SK-N-SH (cell line): ENCODE measurements around the gene SIDT2. TPM values are rescaled to one million over a fixed set of nuclear protein-coding genes. Genes with fewer than 3 reads are reported as not detected.

Source experiments
- CTCF ChIA-PET: fragments of 300-600, 350-600 bp; formaldehyde crosslinking; extraction: SDS; loops from one replicate; lab custom pipeline; 2021; lab: Yijun Ruan, JAX
- POLR2A ChIA-PET: fragments of 350-600 bp; sonication (Branson Sonifier 250); formaldehyde crosslinking; extraction: SDS; loops from one replicate; lab custom pipeline; 2020; ENCODE audit warnings: antibody characterized with exemption, inconsistent platforms; lab: Yijun Ruan, JAX
- DNase-seq: peaks from one replicate; pipeline ENCODE4 v3.0.0; 2012
- H2AFZ ChIP-seq: fragments of 200-600 bp; sonication (generic); 2 replicates; pipeline ENCODE4 v1.8.1; 2016; ENCODE audit warnings: antibody characterized with exemption, mild to moderate bottlenecking, low read depth
- H3F3A ChIP-seq: fragments of 200-600 bp; sonication (generic); replicated peaks from 2 replicates; pipeline ENCODE3; 2016; ENCODE audit warnings: antibody characterized with exemption, mild to moderate bottlenecking; ENCODE audit not compliant: insufficient read depth
- H3K27ac ChIP-seq, 2 experiments: fragments of 200-500 bp in 1 of 2; fragments of 200-600 bp in 1 of 2; sonication (Bioruptor generic) in 1 of 2; sonication (generic), shearing (Covaris generic) in 1 of 2; 2 replicates each; pipeline versions ENCODE4 v1.5.1 to v1.6.1; 2014 to 2016; ENCODE audit warnings: low read depth in 2 of 2, inconsistent platforms in 1 of 2, low read length in 1 of 2, mild to moderate bottlenecking in 1 of 2, mixed read lengths in 1 of 2
- H3K27me3 ChIP-seq: fragments of 200-600 bp; sonication (generic), shearing (Covaris generic); 2 replicates; pipeline ENCODE4 v1.6.1; 2016; ENCODE audit warnings: mixed run types; ENCODE audit not compliant: insufficient read depth
- H3K36me3 ChIP-seq, 2 experiments: fragments of 200-500 bp in 1 of 2; fragments of 200-600 bp in 1 of 2; sonication (Bioruptor generic) in 1 of 2; sonication (generic) in 1 of 2; replicated peaks in 1 of 2; 2 replicates each; pipeline versions ENCODE3 to v1.5.1; 2014 to 2016; ENCODE audit warnings: low read length in 1 of 2, mild to moderate bottlenecking in 1 of 2; ENCODE audit not compliant: insufficient read depth in 2 of 2, control insufficient read depth in 1 of 2
- H3K4me1 ChIP-seq, 2 experiments: fragments of 200-500 bp in 1 of 2; fragments of 200-600 bp in 1 of 2; sonication (Bioruptor generic) in 1 of 2; sonication (generic), shearing (Covaris generic) in 1 of 2; 2 replicates each; pipeline versions ENCODE4 v1.5.1 to v1.6.1; 2014 to 2016; ENCODE audit warnings: low read depth in 1 of 2, low read length in 1 of 2, mixed run types in 1 of 2; ENCODE audit not compliant: insufficient read depth in 2 of 2, control insufficient read depth in 1 of 2
- H3K4me2 ChIP-seq: fragments of 200-600 bp; sonication (generic), shearing (Covaris generic); 2 replicates; pipeline ENCODE4 v1.6.1; 2017; ENCODE audit warnings: mixed run types
- H3K4me3 ChIP-seq, 2 experiments: fragments of 200-500 bp in 1 of 2; fragments of 200-600 bp in 1 of 2; sonication (Bioruptor generic) in 1 of 2; sonication (generic), shearing (Covaris generic) in 1 of 2; 2 replicates each; pipeline versions ENCODE4 v1.5.1 to v1.8.1; 2014 to 2016; ENCODE audit warnings: low read depth in 2 of 2, inconsistent platforms in 1 of 2, low read length in 1 of 2, mild to moderate bottlenecking in 1 of 2, mixed read lengths in 1 of 2, moderate library complexity in 1 of 2
- H3K79me2 ChIP-seq: fragments of 200-600 bp; sonication (generic); 2 replicates; pipeline ENCODE4 v1.8.1; 2017; ENCODE audit warnings: mild to moderate bottlenecking; ENCODE audit not compliant: insufficient read depth
- H3K9ac ChIP-seq: fragments of 200-600 bp; sonication (generic); 2 replicates; pipeline ENCODE4 v1.6.1; 2017; ENCODE audit warnings: mixed run types
- H3K9me2 ChIP-seq: fragments of 200-600 bp; sonication (generic); 2 replicates; pipeline ENCODE4 v1.6.1; 2017; ENCODE audit warnings: mixed run types
- H3K9me3 ChIP-seq: fragments of 200-600 bp; sonication (generic); 2 replicates; pipeline ENCODE4 v1.6.1; 2017; ENCODE audit warnings: mixed run types, mild to moderate bottlenecking, moderate library complexity
- H4K20me1 ChIP-seq: fragments of 200-600 bp; sonication (generic); 2 replicates; pipeline ENCODE4 v1.6.1; 2017; ENCODE audit warnings: mild to moderate bottlenecking, mixed run types; ENCODE audit not compliant: insufficient read depth
- CHD2 ChIP-seq: fragments of 150-350 bp; IDR thresholded peaks from 2 replicates; pipeline ENCODE4 v1.6.1; 2018; ENCODE audit warnings: low read length; ENCODE audit not compliant: partially characterized antibody
- EP300 ChIP-seq, 2 experiments: IDR thresholded peaks; 2 replicates each; pipeline versions ENCODE4 v1.4.0 to v1.6.1; 2012; ENCODE audit warnings: borderline replicate concordance in 1 of 2, low read depth in 1 of 2, low read length in 1 of 2
- EZH2phosphoT487 ChIP-seq: fragments of 200-600 bp; sonication (generic); IDR thresholded peaks from 2 replicates; pipeline ENCODE4 v1.6.1; 2017; ENCODE audit warnings: low read depth, mixed run types, mild to moderate bottlenecking, antibody characterized with exemption, moderate library complexity, borderline replicate concordance
- FOXJ3 ChIP-seq: sonication (generic); formaldehyde crosslinking; IDR thresholded peaks from 2 replicates; pipeline ENCODE4 v1.5.1; 2020; ENCODE audit warnings: mild to moderate bottlenecking, missing genetic modification reagents
- GABPA ChIP-seq: IDR thresholded peaks from 2 replicates; pipeline ENCODE4 v1.4.0; 2012; ENCODE audit warnings: low read depth, mild to moderate bottlenecking
- JUND ChIP-seq: IDR thresholded peaks from 2 replicates; pipeline ENCODE4 v1.4.0; 2012
- MAX ChIP-seq: IDR thresholded peaks from 2 replicates; pipeline ENCODE4 v1.4.0; 2012; ENCODE audit warnings: low read depth
- MEF2A ChIP-seq: IDR thresholded peaks from 2 replicates; pipeline ENCODE4 v1.4.0; 2012; ENCODE audit warnings: low read depth, borderline replicate concordance
- MXI1 ChIP-seq: IDR thresholded peaks from 2 replicates; pipeline ENCODE4 v1.6.1; 2012; ENCODE audit warnings: mild to moderate bottlenecking, low read depth, low read length, improper control_type of control experiment
- NFIC ChIP-seq: IDR thresholded peaks from 2 replicates; pipeline ENCODE4 v1.4.0; 2012; ENCODE audit warnings: borderline replicate concordance
- RAD21 ChIP-seq: IDR thresholded peaks from 2 replicates; pipeline ENCODE4 v1.6.1; 2012; ENCODE audit warnings: mild to moderate bottlenecking, low read length
- RCOR1 ChIP-seq: fragments of 150-350 bp; IDR thresholded peaks from 2 replicates; pipeline ENCODE4 v1.6.1; 2017; ENCODE audit warnings: antibody characterized with exemption, low read length
- RXRA ChIP-seq: IDR thresholded peaks from 2 replicates; pipeline ENCODE4 v1.4.0; 2012; ENCODE audit warnings: low read depth, mild to moderate bottlenecking, borderline replicate concordance
- SIN3A ChIP-seq: IDR thresholded peaks from 2 replicates; pipeline ENCODE4 v1.6.1; 2012; ENCODE audit warnings: low read depth, mild to moderate bottlenecking, low read length, moderate library complexity, borderline replicate concordance
- SMC3 ChIP-seq: IDR thresholded peaks from 2 replicates; pipeline ENCODE4 v1.6.1; 2012; ENCODE audit warnings: low read depth, low read length, improper control_type of control experiment
- TAF1 ChIP-seq: IDR thresholded peaks from 2 replicates; pipeline ENCODE4 v1.6.1; 2012; ENCODE audit warnings: low read depth, mild to moderate bottlenecking, low read length, moderate library complexity, borderline replicate concordance
- TCF12 ChIP-seq: IDR thresholded peaks from 2 replicates; pipeline ENCODE4 v1.4.0; 2012
- USF1 ChIP-seq: IDR thresholded peaks from 2 replicates; pipeline ENCODE4 v1.4.0; 2012; ENCODE audit warnings: low read depth, borderline replicate concordance
- YY1 ChIP-seq: IDR thresholded peaks from 2 replicates; pipeline ENCODE4 v1.4.0; 2012; ENCODE audit warnings: low read depth, mild to moderate bottlenecking
- ZBTB33 ChIP-seq: IDR thresholded peaks from 2 replicates; pipeline ENCODE4 v1.4.0; 2012; ENCODE audit warnings: low read depth, borderline replicate concordance
- WGBS: methylation state at CpG from one replicate; pipeline ENCODE4 v1.1.6; 2017; ENCODE audit warnings: low lambda C conversion rate; 5-methylcytosine and 5-hydroxymethylcytosine counted together
- polyA plus RNA-seq, 3 experiments: library from polyadenylated mRNA; depleted of rRNA; stranded (reverse); fragments of >200 nt; gene quantifications; 2 replicates each; pipeline ENCODE4 v1.2.3, GENCODE V29; 2012

The SIDT2 gene
- polyA plus RNA-seq, 1 of the 3 experiments (the other 2 are of a cell fraction): 17.5 TPM

GRCh38 chr11:117199916-117200812, 21.6 kb downstream of the SIDT2 start (continued):
- TF ChIP-seq FOXJ3 (CRISPR knock-in tag) (no peak), NFIC (no peak)
- TF ChIP-seq, all 33 proteins: peak for 0

- Histone ChIP-seq H3K9me2 (no peaks in the 10 kb centered on the region), H4K20me1 (peaks cover 26% of the 10 kb centered on the region; the same call in 1 of the 2 replicates), H3K36me3 (peaks cover 0 to 23% of the 10 kb centered on the region in 2 experiments), H3K27ac (no peak overlapping the region), H3K79me2 (peaks cover 66% of the 10 kb centered on the region)
- CTCF ChIA-PET: interaction anchor here (0.9 to 1.6 kb wide), 2 partner anchors 25 to 31 kb away, joined by 3 to 4 read pairs; partner anchors contain the start of genes PCSK7 and RNF214
- TF ChIP-seq TAF1 (no peak), SIN3A (no peak), NFIC (no peak), GABPA (no peak), EZH2phosphoT487 (no peak), YY1 (no peak), MEF2A (no peak), CHD2 (no peak), FOXJ3 (CRISPR knock-in tag) (no peak), USF1 (no peak), MXI1 (no peak), RCOR1 (no peak), RXRA (no peak), JUND (no peak), EP300 (IDR thresholded peaks at IDR 0.05; ENCODE audit: borderline replicate concordance in 1 of 2, low read depth in 1 of 2, low read length in 1 of 2) (no peak), SMC3 (no peak), MAX (no peak), TCF12 (no peak), ZBTB33 (no peak), RAD21 (no peak)
- TF ChIP-seq, all 33 proteins: peak for 0
- no peak overlapping the region for H2AFZ ChIP-seq
- POLR2A ChIA-PET: no interaction called here
- peak overlapping the region; percentile 43 to 51; a peak in 2 of 4 replicates for H3K4me3 ChIP-seq
- no peak for DNase-seq
- 95% methylated on average over 12 of the region's 12 CpGs for WGBS
- no peaks in the 10 kb centered on the region for H3K9me3 ChIP-seq
- H3F3A ChIP-seq: peaks cover 23% of the 10 kb centered on the region
- H3K27me3 ChIP-seq: no peaks in the 10 kb centered on the region
- peak overlapping the region; percentile 77 for H3K4me2 ChIP-seq
- H3K9ac ChIP-seq: peak overlapping the region; percentile 64; the same call in 1 of the 2 replicates
- H3K4me1 ChIP-seq: peaks cover 9 to 13% of the 10 kb centered on the region in 2 experiments; a peak in 3 of 4 replicates
Observed at GRCh38 chr11:117200813-117201657, 22.5 kb downstream of the SIDT2 start.
